Chondrocyte (in vitro differentiated cells): ENCODE measurements around the gene ITPK1. TPM values are rescaled to one million over a fixed set of nuclear protein-coding genes. Genes with fewer than 3 reads are reported as not detected.

Experiments
- DNase-seq: peaks from one replicate; pipeline ENCODE4 v3.0.0; 2021; ENCODE audit warnings: mixed read lengths, low spot score
- H3K27ac Mint-ChIP-seq: one replicate; pipeline ENCODE4 v1.8.0; 2021; ENCODE audit warnings: mild to moderate bottlenecking, moderate library complexity, mixed read lengths; ENCODE audit not compliant: unreplicated experiment
- H3K27me3 Mint-ChIP-seq: 2 replicates; pipeline ENCODE4 v1.8.0; 2021; ENCODE audit warnings: low read depth, mixed read lengths
- H3K36me3 Mint-ChIP-seq: 2 replicates; pipeline ENCODE4 v1.8.0; 2021; ENCODE audit warnings: low read depth, mixed read lengths
- H3K4me1 Mint-ChIP-seq: 2 replicates; pipeline ENCODE4 v1.8.0; 2021; ENCODE audit warnings: low read depth, mild to moderate bottlenecking, mixed read lengths
- H3K4me3 Mint-ChIP-seq: one replicate; pipeline ENCODE4 v1.8.0; 2021; ENCODE audit warnings: mild to moderate bottlenecking, moderate library complexity, mixed read lengths; ENCODE audit not compliant: unreplicated experiment
- H3K9me3 Mint-ChIP-seq: 2 replicates; pipeline ENCODE4 v1.8.0; 2021; ENCODE audit warnings: low read depth, mixed read lengths
- total RNA-seq: library from RNA; stranded (reverse); gene quantifications from 3 replicates; pipeline ENCODE4 v1.2.1, GENCODE V29; 2021
- TF ChIP-seq, protein P1 (sequence below): fragments of 200-600 bp; sonication (generic); IDR thresholded peaks from 2 replicates; pipeline ENCODE4 v1.5.0; 2021; ENCODE audit warnings: antibody characterized with exemption, mild to moderate bottlenecking, moderate library complexity

The ITPK1 gene
- total RNA-seq, 1 donor from 2014 or later = 27.7 TPM

DNA sequence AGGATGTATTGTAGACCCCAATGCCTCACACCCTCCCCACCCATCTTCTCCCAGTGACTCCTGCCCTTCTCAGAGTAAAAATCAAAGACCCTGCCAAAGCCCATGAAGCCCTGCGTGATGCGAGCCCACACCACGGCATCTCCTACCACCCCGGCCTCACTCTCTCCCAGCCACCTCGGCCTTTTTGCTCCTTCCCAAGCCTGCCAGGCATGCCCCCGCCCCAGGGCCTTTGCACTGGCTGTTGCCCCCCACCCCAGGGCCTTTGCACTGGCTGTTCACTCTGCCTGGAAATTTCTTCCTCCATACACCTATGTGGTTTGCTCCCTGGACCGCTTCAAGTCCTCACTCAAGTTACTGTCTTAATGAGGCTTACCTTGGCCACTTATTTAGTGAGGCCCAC lies 197.8 kb downstream of the ITPK1 start:
- Mint-ChIP-seq H3K4me3 (no peak overlapping the region), H3K27ac (no peak overlapping the region), H3K9me3 (no peaks in the 10 kb centered on the region), H3K4me1 (no peaks in the 10 kb centered on the region), H3K27me3 (peaks cover 62% of the 10 kb centered on the region), H3K36me3 (no peaks in the 10 kb centered on the region)
- TF ChIP-seq, protein P1, sequence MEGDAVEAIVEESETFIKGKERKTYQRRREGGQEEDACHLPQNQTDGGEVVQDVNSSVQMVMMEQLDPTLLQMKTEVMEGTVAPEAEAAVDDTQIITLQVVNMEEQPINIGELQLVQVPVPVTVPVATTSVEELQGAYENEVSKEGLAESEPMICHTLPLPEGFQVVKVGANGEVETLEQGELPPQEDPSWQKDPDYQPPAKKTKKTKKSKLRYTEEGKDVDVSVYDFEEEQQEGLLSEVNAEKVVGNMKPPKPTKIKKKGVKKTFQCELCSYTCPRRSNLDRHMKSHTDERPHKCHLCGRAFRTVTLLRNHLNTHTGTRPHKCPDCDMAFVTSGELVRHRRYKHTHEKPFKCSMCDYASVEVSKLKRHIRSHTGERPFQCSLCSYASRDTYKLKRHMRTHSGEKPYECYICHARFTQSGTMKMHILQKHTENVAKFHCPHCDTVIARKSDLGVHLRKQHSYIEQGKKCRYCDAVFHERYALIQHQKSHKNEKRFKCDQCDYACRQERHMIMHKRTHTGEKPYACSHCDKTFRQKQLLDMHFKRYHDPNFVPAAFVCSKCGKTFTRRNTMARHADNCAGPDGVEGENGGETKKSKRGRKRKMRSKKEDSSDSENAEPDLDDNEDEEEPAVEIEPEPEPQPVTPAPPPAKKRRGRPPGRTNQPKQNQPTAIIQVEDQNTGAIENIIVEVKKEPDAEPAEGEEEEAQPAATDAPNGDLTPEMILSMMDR = no peak
- peak; percentile 59 for DNase-seq

DNA sequence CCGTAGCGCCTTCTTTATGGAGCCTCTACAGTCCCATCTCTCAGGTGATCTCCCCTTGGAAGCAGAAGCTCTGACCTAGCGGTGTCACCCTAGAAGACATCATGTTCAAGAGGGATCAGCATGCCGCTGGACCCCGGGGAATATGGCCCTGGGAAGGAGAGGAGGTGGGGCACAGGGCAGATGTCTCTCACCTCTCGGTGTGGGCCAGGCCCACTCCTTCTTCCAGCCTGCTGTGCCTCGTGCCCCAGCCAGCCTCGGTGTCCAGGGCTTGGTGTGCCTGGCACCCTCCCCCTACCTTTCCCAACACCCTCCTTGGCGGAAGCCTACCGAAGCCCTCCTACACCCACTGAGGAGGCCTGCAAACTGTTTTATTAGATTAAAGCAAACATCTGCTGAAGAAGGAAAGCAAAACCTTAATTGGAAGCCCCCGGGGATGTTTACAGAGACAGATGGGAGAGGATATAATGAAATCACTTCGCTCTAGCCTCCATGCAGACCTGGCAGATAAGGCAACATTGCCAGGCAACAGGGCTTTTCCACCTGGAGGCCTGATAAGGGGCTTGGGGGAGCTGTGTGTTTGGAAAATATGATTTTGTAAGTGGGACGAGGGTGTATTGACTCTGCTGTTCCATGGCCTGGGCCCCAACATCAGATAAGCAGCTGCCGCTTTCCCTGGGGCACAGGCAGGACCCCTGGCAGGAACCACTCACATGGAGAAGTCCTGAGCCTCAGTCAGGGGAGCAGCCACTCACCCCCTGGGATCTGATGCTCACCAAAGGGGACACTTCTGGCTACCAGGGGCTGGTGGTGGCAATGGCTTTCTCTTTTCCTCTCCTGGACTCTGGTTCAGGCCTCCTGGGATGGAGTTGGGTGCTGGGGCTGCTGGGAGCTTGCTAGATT lies 198.4 kb downstream of the ITPK1 start:
- no peak overlapping the region for H3K4me3 Mint-ChIP-seq
- TF ChIP-seq, protein P1 = no peak
- H3K27ac Mint-ChIP-seq = no peak overlapping the region
- H3K36me3 Mint-ChIP-seq = no peaks in the 10 kb centered on the region
- H3K4me1 Mint-ChIP-seq = no peaks in the 10 kb centered on the region
- H3K27me3 Mint-ChIP-seq = peaks cover 58% of the 10 kb centered on the region
- H3K9me3 Mint-ChIP-seq = no peaks in the 10 kb centered on the region
- peak; percentile 65 for DNase-seq

DNA sequence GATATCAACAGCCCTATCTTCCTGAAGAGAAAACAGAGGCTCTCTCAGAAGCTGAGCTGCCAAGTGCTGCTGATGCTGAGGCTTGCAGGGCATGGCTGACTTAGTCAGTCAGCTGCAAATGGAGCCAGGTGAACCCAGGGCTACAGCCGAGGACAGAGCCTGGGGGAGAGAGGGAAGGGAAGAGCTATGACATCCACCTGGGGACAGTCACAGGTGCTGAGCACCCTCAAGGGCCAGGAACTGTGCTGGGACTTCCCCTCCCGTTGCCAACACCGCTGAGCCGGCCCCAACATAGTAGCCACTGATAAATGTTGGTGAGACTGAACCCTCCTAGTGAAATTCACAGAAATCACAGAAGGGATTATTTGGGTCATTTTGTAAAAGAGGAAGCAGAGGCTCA lies 199.5 kb downstream of the ITPK1 start:
- peaks cover 47% of the 10 kb centered on the region for H3K27me3 Mint-ChIP-seq

DNA sequence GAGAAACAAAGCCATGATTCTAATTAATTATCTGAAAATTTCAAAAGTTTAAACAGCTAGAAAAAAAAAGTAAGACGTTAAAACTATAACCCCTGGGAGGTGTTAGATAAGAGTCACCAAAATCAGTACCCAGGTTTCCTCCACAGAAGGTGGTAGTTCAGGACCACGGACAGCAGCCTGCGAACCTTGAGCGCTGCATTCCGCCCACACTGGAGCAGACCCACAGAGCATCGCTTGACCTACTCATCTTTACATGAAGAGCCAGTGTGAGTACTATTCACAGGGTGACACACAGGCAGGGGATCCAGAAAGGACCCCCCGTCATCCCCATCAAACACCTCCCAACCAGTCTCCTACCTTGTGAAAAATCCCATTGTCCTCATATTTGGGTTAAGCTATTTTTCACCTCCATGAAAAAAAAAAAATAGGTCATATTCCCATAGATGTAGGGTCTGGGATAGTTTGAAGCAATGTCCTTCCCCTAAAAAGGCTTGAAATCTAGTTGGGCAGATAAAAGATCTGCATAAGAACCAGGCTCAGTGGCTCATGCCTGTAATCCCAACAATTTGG lies 201.6 kb downstream of the ITPK1 start:
- Mint-ChIP-seq H3K27ac (no peak overlapping the region), H3K27me3 (peaks cover 40% of the 10 kb centered on the region), H3K4me3 (no peak overlapping the region), H3K36me3 (no peaks in the 10 kb centered on the region), H3K4me1 (no peaks in the 10 kb centered on the region), H3K9me3 (no peaks in the 10 kb centered on the region)
- TF ChIP-seq, protein P1 = no peak
- no peak for DNase-seq

More for the DNA sequence above, 199.5 kb downstream of the ITPK1 start:
- TF ChIP-seq, protein P1 = no peak
- H3K36me3 Mint-ChIP-seq = no peaks in the 10 kb centered on the region
- H3K4me3 Mint-ChIP-seq = no peak overlapping the region
- H3K27ac Mint-ChIP-seq = no peak overlapping the region
- no peaks in the 10 kb centered on the region for H3K9me3 Mint-ChIP-seq
- no peaks in the 10 kb centered on the region for H3K4me1 Mint-ChIP-seq
- no peak for DNase-seq

DNA sequence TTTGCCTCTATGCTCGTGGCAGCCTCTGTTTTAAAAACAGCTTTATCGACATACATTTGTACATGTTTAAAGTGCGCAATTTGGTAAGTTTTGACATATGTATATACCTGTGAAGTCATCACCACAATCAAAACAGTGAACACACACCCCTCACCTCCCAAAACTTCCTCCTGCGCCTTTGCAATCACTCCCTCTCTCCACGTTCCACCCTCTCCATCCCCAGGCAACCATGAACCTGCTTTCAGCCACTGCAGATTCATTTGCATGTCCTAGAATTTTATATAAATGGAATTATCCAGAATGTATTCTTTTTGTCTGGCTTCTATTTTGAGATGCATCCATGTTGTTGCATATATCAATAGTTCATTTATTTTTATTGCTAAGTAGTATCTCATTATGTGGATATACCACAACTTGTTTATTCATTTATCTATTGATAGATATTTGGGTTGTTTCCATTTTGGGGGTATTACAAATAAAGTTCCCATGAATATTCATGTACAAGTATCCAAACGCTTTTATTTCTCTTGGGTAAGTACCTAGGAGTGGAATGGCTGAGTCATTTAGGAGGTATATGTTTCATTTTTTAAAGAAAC lies 208.3 kb downstream of the ITPK1 start:
- H3K36me3 Mint-ChIP-seq = no peaks in the 10 kb centered on the region
- no peak overlapping the region for H3K27ac Mint-ChIP-seq
- DNase-seq = no peak
- no peaks in the 10 kb centered on the region for H3K9me3 Mint-ChIP-seq
- no peaks in the 10 kb centered on the region for H3K4me1 Mint-ChIP-seq
- H3K4me3 Mint-ChIP-seq = no peak overlapping the region
- peaks cover 52% of the 10 kb centered on the region for H3K27me3 Mint-ChIP-seq
- TF ChIP-seq, protein P1 = no peak
